AG09319 (cell line): Measurements from ENCODE around the gene RRBP1.

Source experiments
- DNase-seq: peaks from one replicate; pipeline ENCODE4 v3.0.0-alpha.2; 2010; ENCODE audit warnings: low read depth; ENCODE audit errors: extremely low read depth
- TF ChIP-seq, protein P1 (sequence below): IDR thresholded peaks from 2 replicates; pipeline ENCODE4 v1.5.1; 2011; ENCODE audit warnings: low read depth, mild to moderate bottlenecking, inconsistent platforms, low read length, moderate library complexity

The RRBP1 gene

DNA sequence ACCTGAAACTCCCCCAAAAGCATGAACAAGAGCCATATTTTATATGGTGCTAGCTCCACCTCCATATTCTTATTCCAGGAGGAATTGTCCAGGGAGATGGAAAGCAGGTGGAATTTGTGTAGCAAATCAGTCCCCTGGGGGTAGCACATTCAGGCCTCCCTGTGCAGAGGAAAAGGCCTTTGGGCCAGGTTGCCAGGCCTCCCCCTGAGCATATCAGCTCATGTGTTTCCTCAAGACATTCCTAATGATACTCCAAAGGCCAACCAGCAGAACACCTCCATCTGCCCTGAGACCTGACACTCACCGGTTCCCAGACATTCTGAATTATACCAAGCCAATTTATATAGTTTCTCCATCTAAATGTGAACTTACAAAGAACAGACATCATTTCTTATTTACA lies 15.1 kb upstream of the RRBP1 start:
- TF ChIP-seq, protein P1, sequence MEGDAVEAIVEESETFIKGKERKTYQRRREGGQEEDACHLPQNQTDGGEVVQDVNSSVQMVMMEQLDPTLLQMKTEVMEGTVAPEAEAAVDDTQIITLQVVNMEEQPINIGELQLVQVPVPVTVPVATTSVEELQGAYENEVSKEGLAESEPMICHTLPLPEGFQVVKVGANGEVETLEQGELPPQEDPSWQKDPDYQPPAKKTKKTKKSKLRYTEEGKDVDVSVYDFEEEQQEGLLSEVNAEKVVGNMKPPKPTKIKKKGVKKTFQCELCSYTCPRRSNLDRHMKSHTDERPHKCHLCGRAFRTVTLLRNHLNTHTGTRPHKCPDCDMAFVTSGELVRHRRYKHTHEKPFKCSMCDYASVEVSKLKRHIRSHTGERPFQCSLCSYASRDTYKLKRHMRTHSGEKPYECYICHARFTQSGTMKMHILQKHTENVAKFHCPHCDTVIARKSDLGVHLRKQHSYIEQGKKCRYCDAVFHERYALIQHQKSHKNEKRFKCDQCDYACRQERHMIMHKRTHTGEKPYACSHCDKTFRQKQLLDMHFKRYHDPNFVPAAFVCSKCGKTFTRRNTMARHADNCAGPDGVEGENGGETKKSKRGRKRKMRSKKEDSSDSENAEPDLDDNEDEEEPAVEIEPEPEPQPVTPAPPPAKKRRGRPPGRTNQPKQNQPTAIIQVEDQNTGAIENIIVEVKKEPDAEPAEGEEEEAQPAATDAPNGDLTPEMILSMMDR: no peak
- DNase-seq: no peak

GRCh38 chr20:17696287-17696686 lies 14.2 kb upstream of the RRBP1 start:
- TF ChIP-seq, protein P1: no peak
- DNase-seq: no peak

DNA sequence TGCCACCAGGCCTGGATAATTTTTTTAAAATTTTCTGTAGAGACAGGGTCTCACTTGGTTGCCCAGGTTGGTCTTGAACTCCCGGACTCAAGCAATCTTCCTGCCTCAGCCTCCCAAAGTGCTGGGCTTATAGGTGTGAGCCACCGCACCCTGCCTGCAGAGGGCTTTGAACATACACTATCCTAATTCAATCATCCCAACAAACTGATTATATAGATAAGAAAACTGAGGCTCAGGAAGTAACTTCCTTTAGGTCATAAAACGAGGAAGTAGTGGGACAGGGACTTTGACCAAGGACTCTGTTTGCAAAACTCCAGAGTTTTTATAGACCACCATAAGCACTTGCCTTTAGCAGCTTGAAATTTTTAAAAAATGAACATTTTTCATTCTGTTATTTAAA lies 12.7 kb upstream of the RRBP1 start:
- DNase-seq: no peak
- TF ChIP-seq, protein P1: no peak

DNA sequence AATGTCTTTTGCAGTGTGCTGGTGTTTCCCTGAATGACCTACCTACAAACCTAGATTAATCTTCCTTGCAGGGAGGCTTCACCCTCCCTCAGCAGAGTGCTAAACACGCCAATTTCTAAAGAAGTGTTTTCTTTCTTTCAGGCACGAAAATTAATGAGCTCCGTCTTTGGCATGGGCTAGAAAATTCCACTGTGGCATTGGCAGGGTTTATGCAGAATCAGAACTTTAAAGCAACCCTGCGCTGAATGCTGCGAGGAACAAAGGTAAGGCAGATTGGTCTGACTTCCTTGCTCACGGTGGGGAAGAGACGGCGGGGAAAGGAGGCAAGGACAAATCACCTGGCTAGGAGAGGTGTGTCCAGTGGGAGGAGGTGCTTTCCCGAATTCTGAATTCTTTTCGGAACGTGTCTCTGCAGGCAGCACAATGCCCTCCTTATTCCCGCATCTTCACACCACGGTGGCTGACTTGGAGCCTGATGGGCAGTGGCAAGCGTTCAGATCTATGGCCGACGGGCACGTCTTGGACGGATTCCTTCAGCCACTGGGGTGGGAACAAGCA lies 11.5 kb upstream of the RRBP1 start:
- TF ChIP-seq, protein P1: no peak
- DNase-seq: no peak

DNA sequence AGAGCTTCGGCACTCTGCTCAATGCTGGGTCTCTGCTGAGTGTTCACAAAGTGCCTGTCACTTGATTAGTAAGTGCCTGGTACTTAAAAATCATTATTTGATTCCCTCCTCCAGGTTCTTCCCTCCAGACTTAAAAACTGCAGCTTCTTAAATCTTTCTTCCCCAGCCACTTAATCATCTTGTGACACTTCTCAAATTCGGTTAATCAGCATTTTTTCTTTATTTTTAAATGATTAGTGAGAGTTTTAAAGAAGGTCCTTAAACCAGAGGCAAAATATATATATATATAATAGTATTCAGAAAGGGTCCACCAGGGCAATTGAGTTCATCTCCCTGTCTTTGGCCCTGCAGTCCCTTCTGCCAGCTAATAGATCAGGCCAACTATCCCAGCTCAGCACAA lies 9.7 kb upstream of the RRBP1 start:
- TF ChIP-seq, protein P1: no peak
- no peak for DNase-seq

- TF ChIP-seq, protein P1: no peak
- DNase-seq: no peak
Observed at GRCh38 chr20:17690144-17690543, 8.1 kb upstream of the RRBP1 start.

GRCh38 chr20:17688965-17689364 lies 6.9 kb upstream of the RRBP1 start:
- TF ChIP-seq, protein P1: no peak
- DNase-seq: no peak
